Spleen (tissue), 11 donors: Measurements from ENCODE around the gene LRMDA. TPM values are rescaled to one million over a fixed set of nuclear protein-coding genes. Genes with fewer than 3 reads are reported as not detected.
A peak's percentile ranks its signal among the peaks of the same experiment; 100 is the strongest.

Experiments used
- DNase-seq: peaks from one replicate; pipeline ENCODE4 v3.0.0-alpha.2; 2020
- H3K27ac ChIP-seq, 8 donors: fragments of 200-600 bp; sonication (generic) in 7 of 8; 1 replicate in 4 of 8; 2 replicates in 4 of 8; pipeline versions ENCODE4 v1.5.0 to v1.8.0; 2016 to 2021; ENCODE audit warnings: inconsistent platforms in 4 of 8, mild to moderate bottlenecking in 4 of 8, moderate library complexity in 1 of 8
- H3K27me3 ChIP-seq, 7 donors: fragments of 200-600 bp; sonication (generic) in 6 of 7; replicated peaks in 1 of 7; 1 replicate in 4 of 7; 2 replicates in 3 of 7; pipeline versions ENCODE4 v1.5.0 to v1.8.0; 2016 to 2021; ENCODE audit warnings: inconsistent platforms in 3 of 7, mild to moderate bottlenecking in 1 of 7
- H3K36me3 ChIP-seq, 6 donors: fragments of 200-600 bp; sonication (generic) in 5 of 6; 1 replicate in 4 of 6; 2 replicates in 2 of 6; pipeline versions ENCODE4 v1.5.0 to v1.8.0; 2016 to 2021; ENCODE audit warnings: inconsistent platforms in 2 of 6
- H3K4me1 ChIP-seq, 6 donors: fragments of 200-600 bp; sonication (generic) in 5 of 6; 1 replicate in 3 of 6; 2 replicates in 3 of 6; pipeline versions ENCODE4 v1.5.0 to v1.8.0; 2016 to 2021; ENCODE audit warnings: inconsistent platforms in 3 of 6
- H3K4me3 ChIP-seq, 8 donors: fragments of 200-600 bp; sonication (generic) in 7 of 8; 1 replicate in 4 of 8; 2 replicates in 4 of 8; pipeline versions ENCODE4 v1.5.0 to v1.8.0; 2016 to 2021; ENCODE audit warnings: inconsistent platforms in 4 of 8, mild to moderate bottlenecking in 4 of 8, moderate library complexity in 2 of 8
- H3K9me3 ChIP-seq, 8 donors: fragments of 200-600 bp; sonication (generic) in 7 of 8; 1 replicate in 4 of 8; 2 replicates in 4 of 8; pipeline versions ENCODE4 v1.5.0 to v1.8.0; 2016 to 2021; ENCODE audit warnings: inconsistent platforms in 4 of 8
- CTCF ChIP-seq, 11 experiments: fragments of 200-600 bp in 7 of 11; fragments of 450-650 bp in 4 of 11; sonication (generic) in 4 of 11; IDR thresholded peaks in 8 of 11; conservative IDR thresholded peaks in 3 of 11; 1 replicate in 7 of 11; 2 replicates in 4 of 11; pipeline versions ENCODE4 v1.4.0 to v1.8.0; 2016 to 2021; ENCODE audit warnings: antibody characterized with exemption in 11 of 11, inconsistent platforms in 4 of 11, mild to moderate bottlenecking in 1 of 11
- POLR2A ChIP-seq, 3 donors: fragments of 450-650 bp; IDR thresholded peaks; one replicate each; pipeline ENCODE4 v1.5.1; 2017; ENCODE audit warnings: antibody characterized with exemption in 3 of 3, mild to moderate bottlenecking in 1 of 3
- POLR2AphosphoS5 ChIP-seq, 3 donors: sonication (generic); formaldehyde crosslinking; IDR thresholded peaks; one replicate each; pipeline ENCODE4 v1.5.1; 2017; ENCODE audit warnings: antibody characterized with exemption in 3 of 3
- WGBS, 5 donors: extraction: QIAGEN DNeasy Blood & Tissue Kit in 3 of 5; methylation state at CpG; one replicate each; pipeline versions ENCODE4 v1.1.5 to v1.1.7; 2013 to 2018; 5-methylcytosine and 5-hydroxymethylcytosine counted together
- intact Hi-C: fragments of 100-400 bp; cut with DNase I; formaldehyde crosslinking; loops from one replicate; pipeline ENCODE4 v1.15.0; 2023; ENCODE audit warnings: low total_unique reads
- polyA plus RNA-seq, 3 donors: library from polyadenylated mRNA; stranded (reverse); fragments of 200-250 nt; gene quantifications; one replicate each; pipeline ENCODE4 v1.2.1, GENCODE V29; 2013
- total RNA-seq, 7 donors: library from RNA; depleted of rRNA in 3 of 7; stranded (reverse); fragments of >200 nt in 3 of 7; fragmentation: NEBNext Ultra II Directional in 4 of 7; extraction: Animal tissue kit (Norgen Biotek cat#: 25700) in 4 of 7; gene quantifications; one replicate each; pipeline versions ENCODE4 v1.1.0 to v1.2.1, GENCODE V29; 2016 to 2021
- donor health status: healthy with polysubstance abuse.
- donor health status: DM: no; HTN: no; CAD: no; lungs with moderate emphysema.
- donor health status: DM: no; HTN: no; CAD: no.
- donor health status: Bipolar disorder and iron deficiency.
- donor health status: healthy.
- donor health status: DM: no; HTN: no; CAD: no.
- donor health status: DM: yes; HTN: yes; CAD: no.

The LRMDA gene
- total and polyA plus RNA-seq, 10 donors = 7.3 to 46.6 (median 28.2) TPM

DNA sequence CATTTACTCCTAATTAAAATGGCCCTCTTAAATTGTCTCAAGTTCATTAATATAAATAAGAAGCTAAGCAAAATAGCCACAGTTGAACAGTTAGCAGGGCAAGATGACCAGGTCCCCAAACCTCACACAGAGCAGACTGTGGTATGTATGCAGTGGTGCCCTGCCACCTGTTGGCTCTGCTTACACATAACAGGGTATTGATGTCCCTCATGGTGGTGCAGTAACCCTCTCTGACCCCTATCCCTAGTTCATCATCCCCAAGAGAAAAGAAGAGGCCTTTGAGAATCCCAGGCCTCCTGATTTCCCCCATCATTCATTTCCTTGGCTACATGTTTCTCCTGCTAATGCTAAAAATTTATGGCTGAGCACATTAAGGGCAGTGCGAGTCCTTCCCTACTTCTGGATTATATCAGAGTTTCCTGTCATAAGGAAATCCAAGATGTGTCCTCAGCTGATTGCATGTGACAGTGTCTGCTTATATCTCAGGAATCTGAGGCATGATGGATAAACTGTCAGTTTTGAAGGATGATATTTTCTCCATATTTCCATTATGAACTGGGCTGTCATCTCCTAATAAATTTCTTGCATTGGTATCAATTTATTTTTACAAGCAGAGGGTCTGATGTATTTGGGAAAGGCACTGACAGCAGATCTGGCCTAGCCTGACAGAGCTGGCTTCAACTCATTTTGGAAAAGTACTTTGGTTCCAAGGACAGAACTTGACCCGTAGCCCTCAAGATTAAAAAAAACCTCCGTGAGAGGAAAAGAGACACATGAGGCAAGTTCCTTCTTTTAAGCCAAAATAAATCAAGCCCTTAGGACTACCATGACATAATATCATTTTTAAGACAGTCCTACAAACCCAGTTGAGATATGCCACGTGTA is 880.6 kb downstream of the LRMDA start:
- intact Hi-C loops = no loop called here
- no peak for DNase-seq
- Histone ChIP-seq H3K36me3 (no peaks in the 10 kb centered on the region), H3K27ac (peak overlapping the region in 3 of 8 donors; percentile 14 to 55 (median 54)), H3K4me3 (no peak overlapping the region), H3K9me3 (peaks cover 0 to 9% (median 3%) of the 10 kb centered on the region in 8 donors), H3K27me3 (no peaks in the 10 kb centered on the region), H3K4me1 (peaks cover 0 to 34% (median 7%) of the 10 kb centered on the region in 6 donors)
- no peak for TF ChIP-seq POLR2AphosphoS5 (IDR thresholded peaks at IDR 0.05)
- TF ChIP-seq CTCF (IDR thresholded peaks at IDR 0.05 in 8 of 11, conservative IDR thresholded peaks at IDR 0.05 in 3 of 11) = peak in 4 of 11 experiments; percentile 6 to 38 (median 25)
- 29 to 49% (median 33%) methylated on average over 4 of the region's 4 CpGs for WGBS, 5 donors

DNA sequence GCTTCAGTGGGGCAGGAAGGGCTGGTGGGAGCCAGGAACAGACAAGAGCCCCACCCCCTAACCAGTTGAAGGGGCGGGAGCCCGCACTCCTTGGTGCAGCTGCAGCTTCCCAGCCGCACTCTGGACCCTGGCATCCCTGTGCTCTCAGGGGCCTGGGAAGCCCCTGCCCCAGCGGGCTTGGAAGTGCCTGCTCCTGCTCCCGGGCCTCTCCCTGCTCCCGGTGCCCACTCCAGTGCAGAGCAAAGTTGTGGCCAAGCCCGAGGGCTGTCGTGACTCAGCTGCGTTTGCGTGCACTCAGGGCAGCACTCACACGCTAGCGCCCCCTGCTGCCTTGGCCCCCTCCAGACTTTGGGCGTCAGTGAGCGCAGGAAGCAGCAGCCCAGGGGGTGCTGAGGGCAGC is 883.8 kb downstream of the LRMDA start:
- 90 to 98% (median 96%) methylated on average over 11 to 14 of the region's 14 CpGs for WGBS, 5 donors
- no peak overlapping the region for H3K4me3 ChIP-seq
- TF ChIP-seq CTCF (IDR thresholded peaks at IDR 0.05 in 8 of 11, conservative IDR thresholded peaks at IDR 0.05 in 3 of 11) (no peak), POLR2AphosphoS5 (IDR thresholded peaks at IDR 0.05) (no peak), POLR2A (IDR thresholded peaks at IDR 0.05) (no peak)
- no peak overlapping the region for H3K27ac ChIP-seq
- intact Hi-C loops = no loop called here
- no peaks in the 10 kb centered on the region for H3K36me3 ChIP-seq
- no peak for DNase-seq
- peaks cover 0 to 22% (median 5%) of the 10 kb centered on the region in 6 donors for H3K4me1 ChIP-seq
- H3K27me3 ChIP-seq = no peaks in the 10 kb centered on the region
- peaks cover 0 to 13% (median 5%) of the 10 kb centered on the region in 8 donors for H3K9me3 ChIP-seq

- DNase-seq = no peak
- H3K4me3 ChIP-seq = no peak overlapping the region
- 93 to 100% (median 98%) methylated on average over 9 to 12 of the region's 12 CpGs for WGBS, 5 donors
- intact Hi-C loops = no loop called here
- H3K36me3 ChIP-seq = no peaks in the 10 kb centered on the region
- no peak for TF ChIP-seq POLR2A (IDR thresholded peaks at IDR 0.05)
- TF ChIP-seq POLR2AphosphoS5 (IDR thresholded peaks at IDR 0.05) = no peak
- TF ChIP-seq CTCF (IDR thresholded peaks at IDR 0.05 in 8 of 11, conservative IDR thresholded peaks at IDR 0.05 in 3 of 11) = no peak
- H3K27me3 ChIP-seq = no peaks in the 10 kb centered on the region
- H3K4me1 ChIP-seq = peaks cover 0 to 17% (median 5%) of the 10 kb centered on the region in 6 donors
- H3K9me3 ChIP-seq = peaks cover 0 to 13% (median 5%) of the 10 kb centered on the region in 8 donors
- no peak overlapping the region for H3K27ac ChIP-seq
Observed at GRCh38 chr10:76316234-76316633, 884.8 kb downstream of the LRMDA start.

- intact Hi-C loops = no loop called here
- H3K4me3 ChIP-seq = no peak overlapping the region
- H3K27ac ChIP-seq = no peak overlapping the region
- TF ChIP-seq CTCF (IDR thresholded peaks at IDR 0.05 in 8 of 11, conservative IDR thresholded peaks at IDR 0.05 in 3 of 11) (no peak), POLR2AphosphoS5 (IDR thresholded peaks at IDR 0.05) (no peak)
- H3K36me3 ChIP-seq = no peaks in the 10 kb centered on the region
- peaks cover 0 to 13% (median 5%) of the 10 kb centered on the region in 8 donors for H3K9me3 ChIP-seq
- peaks cover 0 to 9% (median 0%) of the 10 kb centered on the region in 6 donors for H3K4me1 ChIP-seq
- H3K27me3 ChIP-seq = no peaks in the 10 kb centered on the region
- WGBS, 5 donors = 80 to 89% (median 85%) methylated on average over 4 of the region's 4 CpGs
- no peak for DNase-seq
Observed at GRCh38 chr10:76317078-76317477, 885.7 kb downstream of the LRMDA start.
